Astrocyte of the cerebellum (primary cell): Measurements from ENCODE around the gene SH3TC1.

Experiments used
- DNase-seq: peaks from one replicate; pipeline ENCODE4 v3.0.0-alpha.2; 2011; ENCODE audit warnings: low read depth
- H3K4me3 ChIP-seq: 2 replicates; pipeline ENCODE4 v1.5.1; 2011; ENCODE audit warnings: mild to moderate bottlenecking, low read depth, low read length, moderate library complexity
- in situ Hi-C: cut with HindIII; loops from 2 replicates; pipeline ENCODE4 v1.10.0; 2017; ENCODE audit warnings: low sequenced_read_pairs
- TF ChIP-seq, protein P1 (sequence below): IDR thresholded peaks from 2 replicates; pipeline ENCODE4 v1.5.1; 2012; ENCODE audit warnings: low read length, low read depth, moderate library complexity, mild to moderate bottlenecking; ENCODE audit errors: missing control alignments

SH3TC1 gene

DNA sequence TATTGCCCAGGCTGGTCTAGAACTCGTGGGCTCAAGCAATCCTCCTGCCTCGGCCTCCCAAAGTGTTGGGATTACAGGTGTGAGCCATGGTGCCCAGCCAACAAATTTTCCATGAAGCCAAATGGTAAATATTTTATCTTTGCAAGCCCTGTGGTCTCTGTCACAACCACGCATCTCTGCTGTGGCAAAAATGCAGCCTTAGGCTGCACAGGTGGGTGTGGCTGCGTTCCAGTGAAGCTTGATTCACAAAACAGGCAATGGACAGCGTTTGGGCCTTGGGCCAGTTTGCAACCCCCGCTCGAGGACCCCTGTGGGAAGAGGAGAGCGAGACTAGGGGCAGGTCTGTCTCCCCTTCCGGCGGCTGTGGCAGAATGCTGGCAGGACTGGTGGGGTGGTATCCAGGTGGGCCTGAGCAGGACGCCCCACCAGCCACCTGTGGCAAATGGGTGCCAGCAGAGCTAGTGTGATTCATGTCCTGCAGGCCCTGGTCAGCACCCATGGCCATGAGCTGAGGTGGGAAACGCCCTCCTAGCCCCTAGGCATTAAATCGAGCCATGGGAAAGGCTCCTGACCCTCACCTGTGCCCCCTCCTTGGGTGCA is 90.2 kb downstream of the SH3TC1 start:
- TF ChIP-seq, protein P1, sequence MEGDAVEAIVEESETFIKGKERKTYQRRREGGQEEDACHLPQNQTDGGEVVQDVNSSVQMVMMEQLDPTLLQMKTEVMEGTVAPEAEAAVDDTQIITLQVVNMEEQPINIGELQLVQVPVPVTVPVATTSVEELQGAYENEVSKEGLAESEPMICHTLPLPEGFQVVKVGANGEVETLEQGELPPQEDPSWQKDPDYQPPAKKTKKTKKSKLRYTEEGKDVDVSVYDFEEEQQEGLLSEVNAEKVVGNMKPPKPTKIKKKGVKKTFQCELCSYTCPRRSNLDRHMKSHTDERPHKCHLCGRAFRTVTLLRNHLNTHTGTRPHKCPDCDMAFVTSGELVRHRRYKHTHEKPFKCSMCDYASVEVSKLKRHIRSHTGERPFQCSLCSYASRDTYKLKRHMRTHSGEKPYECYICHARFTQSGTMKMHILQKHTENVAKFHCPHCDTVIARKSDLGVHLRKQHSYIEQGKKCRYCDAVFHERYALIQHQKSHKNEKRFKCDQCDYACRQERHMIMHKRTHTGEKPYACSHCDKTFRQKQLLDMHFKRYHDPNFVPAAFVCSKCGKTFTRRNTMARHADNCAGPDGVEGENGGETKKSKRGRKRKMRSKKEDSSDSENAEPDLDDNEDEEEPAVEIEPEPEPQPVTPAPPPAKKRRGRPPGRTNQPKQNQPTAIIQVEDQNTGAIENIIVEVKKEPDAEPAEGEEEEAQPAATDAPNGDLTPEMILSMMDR: no peak
- in situ Hi-C loops: no loop called here

DNA sequence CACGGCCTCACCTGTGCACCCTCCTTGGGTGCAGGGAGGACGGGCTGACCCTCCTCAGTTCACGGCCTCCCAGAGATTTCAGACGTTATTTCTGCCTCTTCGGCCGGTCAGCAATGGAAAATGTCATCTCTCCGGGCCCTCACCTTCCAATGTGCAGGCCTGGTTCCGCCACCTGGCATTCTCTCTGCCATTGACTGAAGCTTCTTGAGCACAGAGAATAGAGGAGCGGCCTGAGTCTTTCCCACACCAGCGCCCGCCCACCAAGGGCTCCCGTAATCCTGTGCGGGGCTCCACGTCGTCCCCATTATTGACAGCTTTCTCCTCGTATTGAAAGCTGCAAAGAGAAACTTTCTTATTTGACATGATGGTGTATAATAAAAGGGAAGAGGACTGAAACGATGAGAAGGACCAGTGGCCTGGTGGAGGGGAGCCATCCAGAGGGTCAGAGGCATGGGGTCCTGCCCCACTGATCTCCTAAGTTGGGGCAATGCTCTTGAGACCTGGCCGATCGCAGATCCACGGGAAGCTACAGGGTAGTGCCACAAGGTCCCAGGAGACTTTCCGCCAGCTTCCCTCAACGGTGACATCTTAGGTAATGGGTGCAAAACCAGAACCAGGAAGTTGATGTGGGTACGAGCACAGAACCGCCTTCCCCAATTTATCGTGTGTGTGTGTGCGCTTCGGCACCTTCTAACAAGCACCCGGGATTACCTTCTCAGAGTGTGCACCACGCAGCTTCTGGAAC is 91.0 kb downstream of the SH3TC1 start:
- TF ChIP-seq, protein P1: no peak
- no peak for DNase-seq
- in situ Hi-C loops: no loop called here
- H3K4me3 ChIP-seq: no peak overlapping the region

More for the DNA sequence above, 90.2 kb downstream of the SH3TC1 start:
- DNase-seq: no peak
- no peak overlapping the region for H3K4me3 ChIP-seq

DNA sequence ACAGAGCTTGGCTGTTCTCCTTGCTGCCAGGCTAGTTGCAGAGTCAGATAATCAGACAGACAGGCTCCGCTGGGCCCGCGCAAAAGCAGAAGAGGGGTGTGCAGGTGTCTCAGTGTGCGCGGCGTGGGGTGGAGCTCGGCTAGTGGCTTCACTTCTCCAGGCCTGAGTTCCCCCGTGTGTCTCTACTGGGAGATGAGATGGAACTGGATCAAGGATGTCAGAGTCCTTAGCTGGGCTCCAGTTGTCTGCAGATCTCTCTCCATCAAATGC is 91.5 kb downstream of the SH3TC1 start:
- no peak for DNase-seq
- H3K4me3 ChIP-seq: no peak overlapping the region
- in situ Hi-C loops: no loop called here
- TF ChIP-seq, protein P1: no peak
